HFFc6 (cell line): Measurements from ENCODE around the gene TEX2. TPM values are rescaled to one million over a fixed set of nuclear protein-coding genes. Genes with fewer than 3 reads are reported as not detected.

Experiments
- DNase-seq: peaks from one replicate; pipeline ENCODE4 v3.0.0-alpha.2; 2018
- H3K27ac Mint-ChIP-seq: 2 replicates; pipeline ENCODE4 v1.8.0; 2020; ENCODE audit warnings: mild to moderate bottlenecking, mixed read lengths
- H3K27me3 Mint-ChIP-seq: 2 replicates; pipeline ENCODE4 v1.8.0; 2021; ENCODE audit warnings: mild to moderate bottlenecking, moderate library complexity, mixed read lengths; ENCODE audit not compliant: insufficient read depth
- H3K36me3 Mint-ChIP-seq: 2 replicates; pipeline ENCODE4 v1.8.0; 2021; ENCODE audit warnings: low read depth, mixed read lengths
- H3K4me1 Mint-ChIP-seq: 2 replicates; pipeline ENCODE4 v1.8.0; 2020; ENCODE audit warnings: low read depth, mixed read lengths
- H3K4me3 Mint-ChIP-seq: 2 replicates; pipeline ENCODE4 v1.8.0; 2020; ENCODE audit warnings: mild to moderate bottlenecking, moderate library complexity, mixed read lengths
- H3K9me3 Mint-ChIP-seq: 2 replicates; pipeline ENCODE4 v1.8.0; 2020; ENCODE audit warnings: mild to moderate bottlenecking, mixed read lengths
- CTCF ChIP-seq: fragments of 200-600 bp; sonication (generic); IDR thresholded peaks from 2 replicates; pipeline ENCODE4 v1.5.0; 2021; ENCODE audit warnings: antibody characterized with exemption, mild to moderate bottlenecking
- total RNA-seq, 6 experiments: library from RNA; stranded (reverse); fragmentation: NEBNext Ultra II Directional; extraction: Animal tissue kit (Norgen Biotek cat#: 25700); gene quantifications; 2 replicates in 1 of 6; 3 replicates in 5 of 6; pipeline ENCODE4 v1.2.3, GENCODE V29; 2021

TEX2 gene
- total RNA-seq, 6 experiments from 2014 or later, result 41.2 to 58.7 (median 44.4) TPM

- H3K4me1 Mint-ChIP-seq, result peaks cover 13% of the 10 kb centered on the region
- no peak overlapping the region for H3K27ac Mint-ChIP-seq
- no peak overlapping the region for H3K4me3 Mint-ChIP-seq
- H3K9me3 Mint-ChIP-seq, result no peaks in the 10 kb centered on the region
- no peak for TF ChIP-seq CTCF
- H3K27me3 Mint-ChIP-seq, result peaks cover 13% of the 10 kb centered on the region; the same call in 1 of the 2 replicates
- no peaks in the 10 kb centered on the region for H3K36me3 Mint-ChIP-seq
- no peak for DNase-seq
These were observed 41.5 kb upstream of the TEX2 start for GRCh38 chr17:64304551-64304950.

GRCh38 chr17:64300699-64300965, 37.6 kb upstream of the TEX2 start:
- no peak overlapping the region for H3K27ac Mint-ChIP-seq

DNA sequence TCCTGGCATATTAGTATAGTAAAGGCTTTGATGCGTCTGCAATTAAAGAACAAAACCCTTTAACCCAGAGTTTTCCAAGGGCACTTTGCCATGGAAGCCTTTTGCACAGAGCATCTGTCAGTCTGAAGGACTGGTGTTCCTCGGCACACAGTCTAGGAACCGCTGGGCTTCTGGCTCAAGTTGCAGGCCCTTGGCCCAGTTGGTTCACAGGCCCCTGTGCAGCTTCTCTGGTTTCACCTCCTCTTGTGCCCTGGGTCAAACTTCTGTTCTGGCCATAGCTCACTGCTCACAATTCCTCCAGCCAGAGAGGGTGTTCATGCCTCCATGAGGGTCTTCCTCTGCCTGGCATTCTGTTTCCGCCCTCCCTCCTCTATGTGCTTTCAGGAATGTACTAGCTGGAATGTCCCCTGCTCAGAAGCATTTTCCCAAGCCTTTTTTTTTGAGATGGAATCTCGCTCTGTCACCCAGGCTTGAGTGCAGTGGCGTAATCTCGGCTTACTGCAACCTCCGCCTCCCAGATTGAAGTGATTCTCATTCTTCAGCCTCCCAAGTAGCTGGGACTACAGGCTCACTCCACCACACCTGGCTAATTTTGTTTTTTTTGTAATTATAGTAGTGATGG, 34.5 kb upstream of the TEX2 start:
- Mint-ChIP-seq H3K4me1 (peaks cover 13% of the 10 kb centered on the region), H3K4me3 (no peak overlapping the region), H3K36me3 (no peaks in the 10 kb centered on the region), H3K9me3 (no peaks in the 10 kb centered on the region), H3K27me3 (peaks cover 30% of the 10 kb centered on the region), H3K27ac (no peak overlapping the region)
- no peak for TF ChIP-seq CTCF
- DNase-seq, result no peak

More at GRCh38 chr17:64300699-64300965, 37.6 kb upstream of the TEX2 start:
- Mint-ChIP-seq H3K27me3 (peaks cover 20% of the 10 kb centered on the region), H3K4me1 (peaks cover 13% of the 10 kb centered on the region), H3K4me3 (no peak overlapping the region), H3K36me3 (no peaks in the 10 kb centered on the region), H3K9me3 (no peaks in the 10 kb centered on the region)
- TF ChIP-seq CTCF, result no peak
- DNase-seq, result no peak

- Mint-ChIP-seq H3K27ac (no peak overlapping the region), H3K4me3 (no peak overlapping the region), H3K36me3 (peaks cover 7% of the 10 kb centered on the region), H3K4me1 (peaks cover 9% of the 10 kb centered on the region), H3K27me3 (peaks cover 31% of the 10 kb centered on the region), H3K9me3 (peaks cover 6% of the 10 kb centered on the region)
- no peak for TF ChIP-seq CTCF
- DNase-seq, result no peak
These were observed 33.2 kb upstream of the TEX2 start for GRCh38 chr17:64296246-64296645.

GRCh38 chr17:64295146-64295545, 32.1 kb upstream of the TEX2 start:
- H3K9me3 Mint-ChIP-seq, result peaks cover 15% of the 10 kb centered on the region
- no peak overlapping the region for H3K27ac Mint-ChIP-seq
- H3K36me3 Mint-ChIP-seq, result peaks cover 13% of the 10 kb centered on the region
- H3K27me3 Mint-ChIP-seq, result peaks cover 31% of the 10 kb centered on the region
- no peak for DNase-seq
- no peak overlapping the region for H3K4me3 Mint-ChIP-seq
- H3K4me1 Mint-ChIP-seq, result peaks cover 3% of the 10 kb centered on the region
- no peak for TF ChIP-seq CTCF
